Muscle layer of colon (tissue), 2 donors: Measurements from ENCODE around the gene SP3.
A peak's percentile ranks its signal among the peaks of the same experiment; 100 is the strongest.

ENCODE experiments used
- H3K27ac ChIP-seq: one replicate; pipeline ENCODE4 v1.7.0; 2013; ENCODE audit warnings: low read depth, mild to moderate bottlenecking, low read length, moderate library complexity
- H3K27me3 ChIP-seq, 2 donors: one replicate each; pipeline ENCODE4 v1.7.0; 2013; ENCODE audit warnings: low read length in 2 of 2, mild to moderate bottlenecking in 2 of 2; ENCODE audit not compliant: insufficient read depth in 2 of 2, control insufficient read depth in 1 of 2
- H3K36me3 ChIP-seq: one replicate; pipeline ENCODE4 v1.7.0; 2013; ENCODE audit warnings: mild to moderate bottlenecking, low read length; ENCODE audit not compliant: insufficient read depth
- H3K4me1 ChIP-seq: one replicate; pipeline ENCODE4 v1.7.0; 2013; ENCODE audit warnings: mild to moderate bottlenecking, low read length; ENCODE audit not compliant: insufficient read depth
- H3K4me3 ChIP-seq, 2 donors: one replicate each; pipeline ENCODE4 v1.7.0; 2013; ENCODE audit warnings: low read length in 2 of 2, low read depth in 1 of 2, mild to moderate bottlenecking in 1 of 2, moderate library complexity in 1 of 2
- H3K9ac ChIP-seq: one replicate; pipeline ENCODE4 v1.7.0; 2013; ENCODE audit warnings: low read length
- H3K9me3 ChIP-seq: one replicate; pipeline ENCODE4 v1.7.0; 2013; ENCODE audit warnings: mild to moderate bottlenecking, low read length
- donor health status: abdominal sarcoma.
- donor health status: Adenocarcinoma of cecum.

The SP3 gene

DNA sequence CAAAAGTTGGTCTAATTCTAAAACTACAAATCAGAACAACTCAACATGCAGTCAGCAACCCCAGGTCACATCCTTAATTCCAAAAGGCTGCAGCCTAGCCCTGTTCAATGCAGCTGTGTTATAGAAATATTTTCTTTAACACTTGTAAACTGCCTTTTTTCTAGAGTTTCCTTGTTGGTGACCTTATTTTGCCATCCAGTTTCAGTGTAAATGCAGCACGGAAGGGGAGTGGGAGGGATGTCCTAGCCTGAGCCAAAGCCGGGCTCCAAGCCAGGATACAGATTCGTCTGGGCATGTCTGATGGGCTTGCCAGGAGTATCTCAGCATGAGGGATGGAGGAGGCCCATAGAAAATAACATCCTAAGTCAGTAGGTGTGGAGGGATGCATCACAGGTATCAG, 17.7 kb upstream of the SP3 start:
- H3K36me3 ChIP-seq = no peaks in the 10 kb centered on the region
- peaks cover 8% of the 10 kb centered on the region for H3K4me1 ChIP-seq
- H3K27me3 ChIP-seq = no peaks in the 10 kb centered on the region
- no peak overlapping the region for H3K9ac ChIP-seq
- H3K4me3 ChIP-seq = no peak overlapping the region
- H3K9me3 ChIP-seq = no peaks in the 10 kb centered on the region
- H3K27ac ChIP-seq = no peak overlapping the region

GRCh38 chr2:173982182-173982714, 17.1 kb upstream of the SP3 start:
- no peaks in the 10 kb centered on the region for H3K36me3 ChIP-seq
- no peaks in the 10 kb centered on the region for H3K9me3 ChIP-seq
- H3K27me3 ChIP-seq = no peaks in the 10 kb centered on the region
- no peak overlapping the region for H3K27ac ChIP-seq
- H3K9ac ChIP-seq = no peak overlapping the region
- H3K4me3 ChIP-seq = no peak overlapping the region
- H3K4me1 ChIP-seq = peaks cover 8% of the 10 kb centered on the region

- Histone ChIP-seq H3K4me1 (peaks cover 3% of the 10 kb centered on the region), H3K27me3 (no peaks in the 10 kb centered on the region), H3K9ac (no peak overlapping the region), H3K27ac (no peak overlapping the region), H3K36me3 (no peaks in the 10 kb centered on the region), H3K4me3 (no peak overlapping the region), H3K9me3 (no peaks in the 10 kb centered on the region)
Observed at GRCh38 chr2:173981520-173981919, 16.3 kb upstream of the SP3 start.

- no peaks in the 10 kb centered on the region for H3K36me3 ChIP-seq
- no peak overlapping the region for H3K4me3 ChIP-seq
- no peaks in the 10 kb centered on the region for H3K27me3 ChIP-seq
- H3K9me3 ChIP-seq = no peaks in the 10 kb centered on the region
- H3K4me1 ChIP-seq = no peaks in the 10 kb centered on the region
- H3K9ac ChIP-seq = no peak overlapping the region
- no peak overlapping the region for H3K27ac ChIP-seq
Observed at GRCh38 chr2:173979751-173980351, 14.7 kb upstream of the SP3 start.

- no peak overlapping the region for H3K27ac ChIP-seq
- no peaks in the 10 kb centered on the region for H3K27me3 ChIP-seq
- H3K9me3 ChIP-seq = no peaks in the 10 kb centered on the region
- no peak overlapping the region for H3K4me3 ChIP-seq
- H3K4me1 ChIP-seq = no peaks in the 10 kb centered on the region
- no peak overlapping the region for H3K9ac ChIP-seq
- no peaks in the 10 kb centered on the region for H3K36me3 ChIP-seq
Observed at GRCh38 chr2:173978447-173978846, 13.3 kb upstream of the SP3 start.

GRCh38 chr2:173972636-173973035, 7.5 kb upstream of the SP3 start:
- Histone ChIP-seq H3K9me3 (no peaks in the 10 kb centered on the region), H3K36me3 (no peaks in the 10 kb centered on the region), H3K4me1 (no peaks in the 10 kb centered on the region), H3K4me3 (no peak overlapping the region), H3K27me3 (no peaks in the 10 kb centered on the region), H3K27ac (no peak overlapping the region), H3K9ac (no peak overlapping the region)

DNA sequence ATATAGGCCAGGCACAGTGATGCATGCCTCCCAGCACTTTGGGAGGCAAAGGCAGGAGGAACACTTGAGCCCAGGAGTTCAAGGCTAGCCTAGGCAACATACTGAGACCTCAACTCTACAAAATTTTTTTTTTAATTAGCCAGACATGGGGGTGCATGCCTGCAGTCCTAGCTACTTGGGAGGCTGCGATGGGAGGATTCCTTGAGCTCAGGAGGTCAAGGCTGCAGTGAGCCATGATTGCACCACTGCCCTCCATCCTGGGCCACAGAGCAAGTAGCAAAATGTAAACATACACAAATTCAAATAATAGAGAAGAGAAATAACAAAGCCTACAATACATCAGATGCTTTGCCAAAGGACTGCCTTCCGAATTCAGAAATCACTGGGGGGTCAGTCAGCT, 7.0 kb upstream of the SP3 start:
- H3K27ac ChIP-seq = no peak overlapping the region
- no peak overlapping the region for H3K4me3 ChIP-seq

DNA sequence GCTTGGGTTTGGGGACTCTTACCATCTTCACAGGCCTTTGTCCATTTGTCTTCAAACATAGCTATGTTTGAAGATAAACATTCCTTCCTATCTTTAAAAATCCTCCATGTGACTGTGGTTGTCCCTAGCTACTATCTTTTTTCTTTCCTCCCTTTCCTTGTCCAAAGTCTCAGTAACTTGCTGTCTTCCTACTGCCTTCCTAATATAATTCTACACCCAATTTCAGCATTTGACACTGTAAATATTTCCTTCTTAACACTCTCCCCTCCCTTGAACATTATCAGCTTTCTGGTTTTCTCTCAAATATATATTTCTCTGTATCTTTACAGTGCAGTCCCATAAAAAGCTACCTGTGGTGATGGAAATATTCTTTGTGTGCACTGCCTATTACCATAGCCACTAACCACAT, 5.3 kb upstream of the SP3 start:
- Histone ChIP-seq H3K27ac (no peak overlapping the region), H3K27me3 (no peaks in the 10 kb centered on the region), H3K4me3 (no peak overlapping the region), H3K36me3 (no peaks in the 10 kb centered on the region), H3K4me1 (peaks cover 8% of the 10 kb centered on the region), H3K9ac (no peak overlapping the region), H3K9me3 (no peaks in the 10 kb centered on the region)

More for the DNA sequence above, 7.0 kb upstream of the SP3 start:
- no peak overlapping the region for H3K9ac ChIP-seq
- no peaks in the 10 kb centered on the region for H3K4me1 ChIP-seq
- H3K9me3 ChIP-seq = no peaks in the 10 kb centered on the region
- no peaks in the 10 kb centered on the region for H3K36me3 ChIP-seq
- no peaks in the 10 kb centered on the region for H3K27me3 ChIP-seq

- Histone ChIP-seq H3K27ac (no peak overlapping the region), H3K9me3 (no peaks in the 10 kb centered on the region), H3K36me3 (no peaks in the 10 kb centered on the region), H3K27me3 (no peaks in the 10 kb centered on the region), H3K9ac (no peak overlapping the region), H3K4me3 (no peak overlapping the region), H3K4me1 (peaks cover 8% of the 10 kb centered on the region)
Observed at GRCh38 chr2:173969886-173970285, 4.7 kb upstream of the SP3 start.

- H3K27ac ChIP-seq = no peak overlapping the region
- H3K9ac ChIP-seq = no peak overlapping the region
- H3K9me3 ChIP-seq = no peaks in the 10 kb centered on the region
- no peaks in the 10 kb centered on the region for H3K27me3 ChIP-seq
- peaks cover 8% of the 10 kb centered on the region for H3K4me1 ChIP-seq
- H3K36me3 ChIP-seq = no peaks in the 10 kb centered on the region
- H3K4me3 ChIP-seq = no peak overlapping the region
Observed at GRCh38 chr2:173968551-173968950, 3.4 kb upstream of the SP3 start.

DNA sequence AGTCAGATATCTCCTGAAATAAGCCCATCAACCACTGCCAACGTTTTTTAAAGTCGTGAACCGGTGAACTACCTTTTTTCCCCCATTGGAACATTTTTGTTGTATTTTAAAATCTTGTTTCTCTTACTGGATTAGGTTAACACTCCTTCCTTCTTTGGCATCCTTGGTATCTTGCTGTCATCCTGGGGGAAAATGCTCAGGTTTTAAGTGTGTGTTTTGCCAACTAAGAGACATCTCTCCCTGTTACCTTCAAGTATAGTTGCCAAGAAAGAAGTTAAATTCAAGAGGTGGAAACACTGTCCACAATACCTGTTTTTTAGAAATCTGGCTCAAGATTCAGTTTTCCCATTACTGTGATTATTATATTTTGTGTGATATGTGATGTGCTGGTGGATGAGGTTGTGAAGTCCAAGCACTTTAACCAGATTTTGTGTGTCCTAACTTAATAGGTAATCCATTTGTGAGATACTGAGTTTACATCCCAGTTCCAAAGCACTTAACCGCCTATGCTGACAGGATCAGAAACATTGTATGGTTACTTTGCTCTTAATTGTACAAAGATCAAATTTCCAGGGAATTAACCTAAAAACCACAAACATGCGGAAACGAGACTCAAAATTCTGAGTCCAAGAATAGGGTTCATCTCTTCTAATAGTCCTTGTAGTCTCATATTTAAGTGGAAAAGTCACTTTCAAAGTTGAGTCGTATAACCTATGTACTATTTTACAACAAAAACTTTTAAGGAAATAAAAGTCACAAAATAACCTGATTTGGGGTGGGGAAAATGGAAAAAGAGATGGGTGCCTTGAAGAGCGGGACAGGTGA, 1.3 kb upstream of the SP3 start:
- Histone ChIP-seq H3K9ac (peak overlapping the region; percentile 69), H3K4me1 (peaks cover 22% of the 10 kb centered on the region), H3K27ac (peak overlapping the region; percentile 93), H3K9me3 (no peaks in the 10 kb centered on the region), H3K4me3 (peak overlapping the region; percentile 63 to 66), H3K36me3 (no peaks in the 10 kb centered on the region), H3K27me3 (no peaks in the 10 kb centered on the region)
